Suppressor macrophage treated with lipopolysaccharide for 4 hours (primary cell): Measurements from ENCODE around the gene GTF3C4.

Experiments used
- DNase-seq: peaks from one replicate; pipeline ENCODE4 v3.0.0-alpha.2; 2020

Gene GTF3C4

GRCh38 chr9:132670457-132671391, at the start of gene GTF3C4:
Gene GTF3C4 (plus strand): TSS chr9:132670464. CDS start chr9:132670599, 135 bp downstream.
- peak; percentile 9 for DNase-seq

GRCh38 chr9:132622159-132622558, 48.1 kb upstream of the GTF3C4 start:
- no peak for DNase-seq

- DNase-seq = no peak
These were observed 44.0 kb upstream of the GTF3C4 start for GRCh38 chr9:132626285-132626684.

- DNase-seq = no peak
These were observed 43.2 kb upstream of the GTF3C4 start for GRCh38 chr9:132627106-132627505.

GRCh38 chr9:132627594-132627993, 42.7 kb upstream of the GTF3C4 start:
- DNase-seq = no peak

- no peak for DNase-seq
These were observed 41.5 kb upstream of the GTF3C4 start for GRCh38 chr9:132628746-132629145.

GRCh38 chr9:132630116-132630515, 40.1 kb upstream of the GTF3C4 start:
- no peak for DNase-seq

GRCh38 chr9:132630811-132631210, 39.5 kb upstream of the GTF3C4 start:
- no peak for DNase-seq

- no peak for DNase-seq
These were observed 39.0 kb upstream of the GTF3C4 start for GRCh38 chr9:132631280-132631679.

GRCh38 chr9:132631685-132632084, 38.6 kb upstream of the GTF3C4 start:
- no peak for DNase-seq

- no peak for DNase-seq
These were observed 37.7 kb upstream of the GTF3C4 start for GRCh38 chr9:132632413-132633129.

- no peak for DNase-seq
These were observed 35.9 kb upstream of the GTF3C4 start for GRCh38 chr9:132634327-132634726.

GRCh38 chr9:132637351-132637750, 32.9 kb upstream of the GTF3C4 start:
- DNase-seq = no peak

GRCh38 chr9:132637801-132638200, 32.5 kb upstream of the GTF3C4 start:
- DNase-seq = no peak

- no peak for DNase-seq
These were observed 32.0 kb upstream of the GTF3C4 start for GRCh38 chr9:132638240-132638639.

- DNase-seq = no peak
These were observed 30.9 kb upstream of the GTF3C4 start for GRCh38 chr9:132639322-132639721.

GRCh38 chr9:132641216-132641615, 29.0 kb upstream of the GTF3C4 start:
- DNase-seq = no peak

- DNase-seq = no peak
These were observed 26.0 kb upstream of the GTF3C4 start for GRCh38 chr9:132644251-132644650.

GRCh38 chr9:132645306-132645705, 25.0 kb upstream of the GTF3C4 start:
- no peak for DNase-seq

- no peak for DNase-seq
These were observed 24.6 kb upstream of the GTF3C4 start for GRCh38 chr9:132645711-132646110.

GRCh38 chr9:132646726-132647125, 23.5 kb upstream of the GTF3C4 start:
- DNase-seq = no peak

- no peak for DNase-seq
These were observed 22.9 kb upstream of the GTF3C4 start for GRCh38 chr9:132647355-132647754.

- no peak for DNase-seq
These were observed 22.5 kb upstream of the GTF3C4 start for GRCh38 chr9:132647806-132648205.

GRCh38 chr9:132648283-132648682, 22.0 kb upstream of the GTF3C4 start:
- no peak for DNase-seq
